ENCODE measurements around the gene CHRNA4.

CHRNA4 gene

DNA sequence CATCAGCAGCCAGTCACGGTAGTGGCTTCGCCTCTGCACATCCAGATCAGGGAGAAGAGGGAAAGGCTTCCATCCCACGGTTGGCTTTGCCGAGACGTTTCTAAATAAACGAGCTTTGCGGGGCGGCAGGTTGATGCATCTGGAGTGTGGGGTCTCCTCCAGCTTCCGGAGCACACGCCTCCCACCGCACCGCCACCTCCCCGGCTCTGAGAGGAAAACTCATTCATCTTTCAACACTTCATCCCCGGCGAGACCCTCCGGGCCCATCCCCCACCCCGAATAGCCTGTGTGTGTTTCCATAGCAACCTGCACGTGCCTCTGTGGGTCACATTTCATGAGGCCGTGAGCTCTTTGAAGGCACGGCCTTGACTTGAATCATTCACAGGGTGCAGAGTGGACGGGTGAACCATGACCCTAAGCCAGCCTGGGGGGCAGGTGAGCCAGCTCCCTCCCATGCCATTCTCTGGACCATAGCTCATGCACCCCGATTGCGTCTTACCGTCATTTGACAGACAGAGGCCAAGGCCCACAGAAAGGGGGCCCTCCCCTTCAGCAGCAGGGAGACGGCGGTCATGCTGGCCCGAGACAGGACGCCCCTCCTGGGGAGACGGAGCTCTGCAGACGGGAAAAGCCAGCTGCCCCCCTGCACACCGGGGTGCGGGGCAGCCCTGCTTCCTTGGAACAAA is 16.2 kb upstream of the CHRNA4 start:
- no peak for DNase-seq (ENCODE audit: low read depth)

DNA sequence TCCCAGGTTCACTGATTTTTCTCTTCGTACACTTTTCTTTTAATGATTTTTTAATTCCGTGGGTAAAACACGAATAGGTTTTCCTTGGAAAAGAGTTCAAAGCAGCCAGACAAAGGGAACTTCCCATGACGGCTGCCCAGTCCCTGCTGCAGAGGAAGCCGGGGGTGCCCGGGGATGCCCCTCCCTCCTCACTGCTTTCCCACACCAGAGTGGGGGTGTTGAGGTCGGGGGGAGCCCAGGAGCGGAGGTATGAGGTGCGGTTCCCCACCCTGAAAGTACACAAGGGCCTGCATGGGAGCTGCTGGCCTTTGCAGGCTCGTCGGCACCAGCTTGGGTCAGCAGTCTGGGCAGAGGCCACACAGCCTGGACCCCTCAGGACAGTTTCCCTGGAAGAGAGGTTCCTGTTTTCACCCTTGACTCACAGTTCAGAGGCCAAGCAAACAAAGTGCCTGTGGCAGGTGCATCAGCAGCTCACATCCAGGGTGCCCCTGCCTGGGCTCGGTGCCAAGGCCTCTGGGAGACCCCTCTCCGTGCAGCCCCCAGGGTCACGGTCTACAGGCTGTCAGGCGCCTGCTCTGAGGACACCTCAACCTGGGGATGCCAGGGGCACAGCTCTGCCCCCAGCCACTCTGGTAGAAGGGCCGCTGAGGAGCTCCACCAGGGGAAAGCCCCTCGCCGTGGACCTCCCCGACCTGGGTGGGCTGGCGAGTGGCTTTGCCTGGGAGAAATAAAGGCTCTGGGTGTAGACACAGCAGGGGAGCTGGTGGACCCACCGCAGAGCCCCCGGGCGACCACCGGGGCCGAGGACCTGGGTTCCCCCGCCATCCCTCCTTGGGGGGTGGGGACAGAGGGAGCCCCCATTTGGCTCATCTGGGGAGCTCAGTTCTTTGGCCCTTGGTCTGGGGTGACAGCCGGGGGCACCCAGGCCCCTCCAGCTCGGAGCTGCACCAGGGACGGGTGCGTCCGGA is 15.4 kb upstream of the CHRNA4 start:
- no peak for DNase-seq (ENCODE audit: low read depth)

DNA sequence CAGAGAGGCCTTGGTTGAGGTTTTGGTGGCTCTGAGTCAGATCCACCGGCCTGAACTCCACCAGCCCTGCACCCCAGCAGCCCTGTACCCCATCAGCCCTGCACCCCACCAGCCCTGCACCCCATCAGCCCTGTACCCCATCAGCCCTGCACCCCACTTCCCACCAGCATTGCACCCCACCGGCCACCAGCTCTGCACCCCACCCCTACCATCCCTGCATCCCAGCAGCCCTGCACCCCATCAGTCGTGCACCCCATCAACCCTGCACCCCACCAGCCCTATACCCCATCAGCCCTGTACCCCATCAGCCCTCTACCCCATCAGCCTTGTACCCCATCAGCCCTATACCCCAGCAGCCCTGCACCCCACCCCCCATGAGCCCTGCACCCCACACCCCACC is 14.3 kb upstream of the CHRNA4 start:
- no peak for DNase-seq (ENCODE audit: low read depth)

DNA sequence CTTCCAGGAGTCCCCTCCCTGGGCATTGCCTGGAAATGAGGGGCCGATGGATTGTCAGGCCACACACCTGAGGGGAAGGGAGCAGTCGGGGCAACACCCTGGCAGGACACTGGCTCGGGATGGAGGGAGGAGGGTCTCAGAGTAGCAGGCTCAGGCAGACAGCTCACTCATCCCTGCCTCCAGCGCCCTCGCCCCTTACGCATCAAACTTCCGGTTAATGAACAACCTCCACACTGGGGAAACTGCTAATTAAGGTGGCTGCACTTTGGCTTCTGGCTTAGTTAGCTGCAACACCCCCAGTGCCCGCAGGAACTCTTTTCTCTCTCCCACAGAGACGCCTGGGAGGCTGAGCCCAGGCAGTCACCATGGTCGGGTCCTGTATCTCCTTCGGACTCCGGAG is 13.4 kb upstream of the CHRNA4 start:
- no peak for DNase-seq (ENCODE audit: low read depth)

DNA sequence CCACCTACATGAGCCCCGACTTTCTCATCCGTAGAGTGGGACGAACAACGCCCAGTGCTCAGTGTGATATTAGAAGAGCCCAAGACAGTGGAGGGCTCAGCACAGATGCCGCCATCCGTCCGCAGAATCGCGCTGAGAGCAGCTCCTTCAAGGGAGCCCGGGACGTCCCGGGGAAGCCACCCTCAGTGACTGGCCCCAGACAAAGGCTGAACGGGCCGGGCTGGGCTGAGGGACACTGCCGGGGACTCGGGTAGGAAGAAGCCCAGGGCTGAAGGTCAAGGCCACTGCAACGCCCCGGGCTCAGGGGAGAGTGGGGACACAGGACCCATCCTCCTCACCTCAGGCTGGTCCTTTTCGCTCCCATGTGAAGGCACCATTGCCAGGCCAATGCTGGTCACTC is 12.8 kb upstream of the CHRNA4 start:
- DNase-seq (ENCODE audit: low read depth) = no peak

DNA sequence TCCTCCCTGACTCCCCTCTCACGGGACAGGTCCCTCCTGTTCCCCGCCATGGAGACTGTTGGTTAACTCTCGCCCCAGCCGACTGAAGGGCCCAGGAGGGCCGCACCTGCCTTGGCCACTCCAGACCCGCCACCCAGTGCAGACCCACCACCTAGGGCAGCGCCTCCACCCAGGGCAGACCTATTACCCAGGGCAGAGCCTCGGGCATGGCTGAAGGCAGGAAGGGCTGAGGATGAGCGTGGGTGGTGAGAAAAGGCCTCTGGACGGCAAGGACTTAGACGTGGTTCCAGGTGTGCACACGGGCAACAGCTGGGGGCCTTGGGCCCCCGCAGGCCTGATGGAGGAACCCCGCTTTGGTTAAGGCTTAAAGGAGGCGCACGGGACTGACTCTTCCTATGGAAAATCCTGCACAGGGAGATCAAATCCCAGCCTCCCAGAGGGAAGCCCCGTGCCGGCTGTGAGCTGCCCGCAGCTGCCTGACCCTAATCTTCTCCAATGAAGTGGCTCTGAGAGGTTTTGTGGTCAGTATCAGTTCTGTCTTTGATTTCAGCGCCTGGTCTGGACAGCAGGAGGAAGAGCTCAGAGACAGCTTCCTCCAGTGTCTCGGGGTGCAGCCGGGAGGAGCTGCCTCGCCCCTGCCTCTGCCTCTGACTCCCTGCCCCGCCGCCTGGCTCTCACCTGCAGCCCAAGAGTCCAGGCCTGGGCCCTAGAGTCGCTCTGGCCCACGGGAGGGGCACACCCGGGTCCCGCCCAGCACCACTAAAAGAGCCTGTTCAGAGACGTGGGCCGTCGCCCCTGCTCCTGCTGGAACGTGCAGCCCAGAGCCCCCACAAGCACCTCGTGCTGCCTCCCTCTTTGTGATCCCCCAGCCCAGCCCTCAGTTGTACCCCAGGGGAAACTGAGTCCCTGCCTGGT is 12.1 kb upstream of the CHRNA4 start:
- DNase-seq (ENCODE audit: low read depth) = no peak

DNA sequence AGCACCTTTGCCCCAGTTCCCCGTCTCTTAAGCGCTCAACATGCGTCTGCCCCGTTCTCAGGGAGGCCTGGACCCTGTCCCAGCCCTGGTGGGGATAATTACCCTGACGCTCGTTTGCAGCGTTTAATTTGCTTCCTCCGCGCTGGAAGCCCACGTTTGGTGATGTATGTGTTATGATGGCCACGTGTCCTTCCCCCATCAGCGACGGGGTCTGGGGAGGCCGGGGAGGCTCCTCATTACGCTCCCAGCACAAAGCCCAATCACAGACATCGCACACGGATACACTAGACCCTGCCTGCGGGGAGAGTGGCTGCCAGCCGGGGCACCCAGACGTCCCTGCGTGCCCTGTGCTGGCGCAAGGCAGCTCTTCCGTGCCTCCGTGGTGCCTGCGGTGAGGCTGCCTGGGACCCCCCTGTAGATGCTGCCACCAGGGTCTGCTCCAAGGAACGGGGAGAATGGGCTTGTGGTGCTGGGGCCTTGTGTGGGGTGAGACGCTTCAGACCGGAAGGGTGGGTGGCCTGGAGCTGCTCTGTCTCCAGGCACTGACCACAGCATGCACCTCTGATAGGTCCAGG is 10.2 kb upstream of the CHRNA4 start:
- DNase-seq (ENCODE audit: low read depth) = no peak

DNA sequence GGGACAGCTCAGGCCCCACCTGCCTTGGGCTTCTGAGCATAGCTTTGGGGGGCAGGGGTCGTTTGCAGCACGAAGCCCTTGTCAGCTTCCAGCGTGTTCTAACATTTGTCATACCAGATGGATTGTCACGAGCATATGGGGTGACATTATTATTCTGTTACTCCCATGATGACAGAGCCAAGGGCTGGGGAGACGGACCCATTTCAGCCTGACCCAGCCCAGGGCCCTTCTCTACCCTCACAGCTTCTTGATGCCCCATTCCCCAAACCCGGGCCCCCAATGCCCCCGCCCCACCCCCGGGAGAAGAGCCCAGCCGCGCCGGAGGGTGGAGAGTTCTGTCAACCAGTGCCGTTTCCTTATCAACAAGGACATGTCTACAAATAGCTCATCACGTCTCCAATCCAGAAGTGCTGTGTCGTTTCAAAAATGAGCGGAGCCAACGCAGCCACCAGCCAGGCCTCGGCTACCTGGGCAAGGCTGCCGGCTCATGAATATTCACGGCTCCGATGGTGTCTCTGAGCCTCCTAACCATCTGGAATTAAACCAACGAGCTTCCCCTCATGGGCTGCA is 9.6 kb upstream of the CHRNA4 start:
- no peak for DNase-seq (ENCODE audit: low read depth)

DNA sequence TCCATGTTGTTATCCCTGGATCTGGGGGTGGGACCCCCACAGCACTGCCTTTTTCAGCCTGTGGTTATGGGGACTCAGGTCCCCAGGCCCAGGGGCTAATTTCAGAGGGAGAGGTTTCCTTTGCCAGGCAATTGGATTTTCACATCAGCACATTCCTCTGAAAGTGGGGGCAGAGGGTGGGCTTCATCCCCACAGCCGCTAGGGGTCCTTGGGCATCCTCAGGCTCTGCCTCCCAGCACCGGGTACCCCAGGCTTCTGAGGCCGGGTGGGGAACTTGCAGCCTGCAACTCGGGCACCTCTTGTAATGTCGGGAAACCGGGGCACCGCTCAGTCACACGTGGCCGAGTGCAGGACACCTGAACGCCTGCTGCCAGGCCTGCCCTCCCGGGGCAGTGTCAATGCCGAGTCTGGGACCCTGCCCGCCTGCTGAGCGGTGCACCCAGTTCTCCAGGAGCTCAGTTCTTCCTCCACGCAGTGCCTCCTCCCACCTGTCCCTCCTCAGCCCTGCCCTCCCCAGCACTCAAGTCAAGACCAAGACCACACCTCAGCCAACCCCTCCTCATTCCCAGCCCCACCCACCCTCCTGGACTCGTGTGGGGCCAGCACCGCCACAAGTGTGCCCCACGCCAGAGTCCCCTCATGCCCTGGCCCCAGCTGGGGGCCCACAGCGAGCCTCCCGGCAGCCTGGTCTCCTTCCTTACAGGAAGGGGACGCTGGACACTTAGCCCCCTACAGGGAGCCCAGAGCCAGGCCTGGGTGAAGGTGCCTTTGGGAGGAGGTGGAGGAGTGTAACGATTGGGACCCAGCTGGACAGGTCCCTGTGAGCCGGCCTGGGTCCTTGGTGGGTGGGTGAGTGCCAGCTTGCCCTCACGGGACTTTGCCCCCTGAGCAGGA is 8.8 kb upstream of the CHRNA4 start:
- DNase-seq (ENCODE audit: low read depth) = no peak

DNA sequence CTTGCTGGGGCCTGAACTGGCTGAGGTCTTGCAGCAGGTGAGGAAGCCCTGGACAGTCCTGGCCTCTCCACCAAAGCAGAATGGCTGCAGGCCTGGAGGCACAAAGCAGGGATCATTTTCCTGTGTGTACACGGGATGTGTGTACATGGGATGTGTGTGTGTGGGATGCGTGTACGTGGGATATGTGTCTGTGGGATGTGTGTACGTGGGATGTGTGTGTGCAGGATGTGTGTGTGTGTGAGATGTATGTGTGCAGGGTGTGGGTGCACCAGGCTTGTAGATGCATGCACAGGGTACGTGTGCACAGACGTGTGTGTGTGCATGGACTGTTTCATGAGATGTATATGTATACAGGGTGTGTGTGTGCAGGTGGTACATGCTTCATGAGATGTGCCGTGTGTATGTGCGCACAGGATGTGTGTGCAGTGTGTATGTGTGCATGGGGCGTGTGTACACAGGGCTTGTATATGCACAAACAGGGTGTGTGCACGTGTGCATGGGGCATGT is 7.9 kb upstream of the CHRNA4 start:
- DNase-seq (ENCODE audit: low read depth) = no peak

DNA sequence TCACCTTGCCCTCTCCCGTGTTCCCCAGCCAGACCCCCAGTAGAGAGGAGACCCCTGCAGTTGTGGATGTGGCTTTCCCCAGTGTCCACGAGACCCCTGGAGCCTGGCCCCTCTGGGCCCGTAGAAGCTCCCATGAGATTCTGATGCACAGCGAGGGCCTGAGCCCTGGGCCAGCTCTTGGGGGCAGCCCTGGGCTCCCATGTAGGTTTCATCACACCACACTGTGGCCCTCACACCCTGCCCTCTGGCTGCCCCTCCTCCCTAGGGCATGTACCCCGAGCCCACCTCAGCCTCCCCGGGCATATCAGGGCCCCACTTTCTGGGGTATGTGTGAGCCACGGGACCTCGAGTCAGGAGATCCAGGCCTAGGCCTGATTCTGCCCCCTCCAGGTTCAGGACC is 7.0 kb upstream of the CHRNA4 start:
- no peak for DNase-seq (ENCODE audit: low read depth)

DNA sequence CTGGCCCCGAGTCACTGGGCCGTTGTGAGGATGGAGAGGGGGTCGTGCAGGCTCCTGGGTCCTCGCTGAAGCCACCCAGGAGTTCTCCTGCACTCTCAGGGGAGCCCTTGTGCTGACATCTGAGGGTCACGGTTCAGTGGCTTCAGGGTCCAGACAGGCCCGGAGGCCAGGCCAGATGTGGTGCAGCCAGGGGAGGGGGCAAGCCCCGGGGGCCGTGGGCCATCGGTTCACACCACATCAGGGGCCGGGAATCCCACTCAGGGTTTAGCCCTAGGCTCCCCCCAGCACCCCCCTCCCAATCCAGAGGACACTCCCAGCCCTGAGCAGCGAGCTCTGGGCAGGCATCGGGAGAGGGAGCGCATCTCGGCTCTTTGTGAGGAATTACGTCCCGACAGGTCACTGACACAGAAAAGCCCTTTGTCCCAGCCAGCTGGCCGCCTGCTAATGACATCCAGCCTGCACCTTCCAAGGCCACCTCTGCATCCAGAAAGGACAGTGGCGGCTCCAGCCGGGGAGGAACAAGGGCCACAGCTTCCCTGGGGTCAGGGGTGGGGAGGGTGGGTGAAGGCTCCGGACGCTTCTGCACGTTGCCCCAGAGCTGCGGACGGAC is 6.4 kb upstream of the CHRNA4 start:
- DNase-seq (ENCODE audit: low read depth) = no peak

DNA sequence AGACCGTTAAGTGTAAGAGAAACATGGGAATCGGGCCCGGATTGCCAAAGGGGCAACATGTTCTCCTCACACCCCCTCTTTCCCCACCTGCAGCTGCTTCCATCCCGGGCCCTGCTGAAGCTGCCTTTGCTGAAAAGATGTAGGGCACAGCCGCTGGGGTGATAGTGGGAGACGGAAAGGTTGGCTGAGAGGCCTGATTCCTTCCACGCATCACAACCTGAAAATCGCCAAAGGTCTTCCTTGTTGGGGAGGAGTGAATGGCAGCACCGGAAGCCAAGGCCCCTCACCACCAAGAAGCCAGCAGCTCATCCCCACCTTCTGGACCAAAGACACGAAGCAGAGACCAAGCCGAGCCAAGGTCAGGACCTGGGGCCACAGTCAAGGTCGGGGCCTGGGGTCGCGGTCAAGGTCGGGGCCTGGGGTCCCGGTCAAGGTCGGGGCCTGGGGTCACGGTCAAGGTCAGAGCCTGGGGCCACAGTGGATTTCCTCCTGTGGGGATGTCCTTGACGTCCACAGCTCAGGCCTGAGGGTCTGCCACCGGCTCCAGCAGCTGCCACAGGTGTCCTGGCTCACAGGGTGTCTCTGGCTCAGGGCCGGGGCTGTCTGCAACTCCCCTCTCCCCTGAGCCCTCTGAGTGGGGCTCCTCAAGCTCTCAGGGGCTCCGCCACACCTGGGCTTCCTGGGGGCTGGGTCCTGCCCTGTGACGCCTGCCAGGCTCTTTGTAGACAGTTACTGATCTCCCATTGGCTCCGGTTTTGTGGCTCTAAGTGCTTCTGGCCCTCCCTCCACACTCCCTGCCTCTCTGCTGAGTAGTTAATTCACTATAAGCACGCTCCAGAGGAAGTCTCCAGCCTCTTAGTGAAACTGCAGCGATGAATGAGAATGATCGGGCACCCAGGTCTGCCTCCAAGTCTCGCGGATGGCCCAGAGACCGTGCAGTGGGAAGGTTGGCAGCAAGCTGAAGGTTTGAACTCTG is 5.5 kb upstream of the CHRNA4 start:
- DNase-seq (ENCODE audit: low read depth) = no peak

DNA sequence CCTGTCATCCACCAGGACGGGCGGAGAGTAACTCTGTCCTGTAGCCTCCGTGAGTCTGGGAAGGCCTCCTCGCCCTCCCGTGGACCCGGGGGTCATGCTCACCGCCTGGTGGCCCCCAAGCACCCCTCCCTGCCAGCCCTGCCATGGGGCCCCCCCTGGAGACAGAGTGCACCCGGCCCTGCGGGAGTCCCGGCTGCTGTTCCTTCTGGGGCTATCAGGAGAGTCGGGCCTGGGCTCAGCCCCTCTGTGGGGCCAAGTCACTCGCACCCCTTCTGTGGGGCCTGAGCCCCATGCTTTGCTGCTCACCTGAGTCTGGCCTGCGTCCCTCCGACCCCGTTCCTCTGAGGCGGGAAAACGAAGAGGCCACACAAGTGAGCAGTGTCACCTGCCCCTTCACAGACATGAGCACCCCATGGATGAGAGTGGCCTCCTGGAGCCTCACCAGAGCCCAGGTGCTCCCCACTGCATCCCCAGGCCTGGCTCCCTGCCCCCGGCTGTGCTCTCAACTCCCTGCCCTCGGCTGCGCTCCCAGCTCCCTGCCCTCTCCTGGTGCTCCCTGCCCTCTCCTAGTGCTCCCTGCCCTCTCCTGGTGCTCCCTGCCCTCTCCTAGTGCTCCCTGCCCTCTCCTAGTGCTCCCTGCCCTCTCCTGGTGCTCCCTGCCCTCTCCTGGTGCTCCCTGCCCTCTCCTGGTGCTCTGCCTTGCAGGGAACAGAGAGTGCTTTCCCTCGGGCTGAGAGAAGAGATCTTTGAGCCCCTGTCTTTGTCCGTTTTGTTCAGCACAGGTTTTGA is 4.6 kb upstream of the CHRNA4 start:
- DNase-seq (ENCODE audit: low read depth) = no peak

DNA sequence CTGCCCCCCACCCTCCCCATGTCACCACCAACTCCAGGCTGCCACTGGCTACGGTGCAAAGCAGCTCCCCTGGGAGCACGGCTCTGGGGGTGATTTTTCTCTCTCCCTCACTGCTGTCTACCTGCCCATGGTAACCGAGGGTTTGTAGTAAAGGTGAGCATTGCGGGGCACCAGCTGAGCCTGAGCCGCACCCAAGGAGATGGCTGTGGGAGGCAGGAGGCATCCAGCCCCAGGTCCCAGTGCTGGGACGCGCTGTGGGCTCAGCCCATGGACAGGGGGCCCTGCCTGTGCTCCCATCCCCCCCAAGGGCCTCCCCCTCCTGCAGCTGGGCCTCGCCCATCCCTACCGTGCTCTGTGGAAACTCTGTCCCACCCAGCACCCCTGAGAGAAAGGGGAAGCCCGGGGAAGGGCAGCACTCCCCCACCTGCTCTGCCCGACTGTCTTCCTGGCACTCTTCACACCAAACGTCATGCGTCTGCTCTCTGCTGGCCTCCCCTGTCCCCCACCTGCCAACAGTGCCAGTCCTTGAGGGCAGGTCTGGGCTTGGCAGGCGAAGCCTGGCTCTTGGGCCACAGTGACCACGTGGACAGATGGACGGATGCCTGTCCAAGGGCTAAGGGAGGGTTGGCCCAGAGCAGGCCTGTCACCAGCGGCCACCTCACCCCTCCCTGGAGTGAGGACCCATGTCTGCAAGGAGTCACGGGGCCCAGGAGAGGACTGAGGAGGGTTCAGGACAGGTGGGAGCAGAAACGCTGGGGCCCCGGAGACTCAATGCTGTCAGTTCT is 3.8 kb upstream of the CHRNA4 start:
- no peak for DNase-seq (ENCODE audit: low read depth)

DNA sequence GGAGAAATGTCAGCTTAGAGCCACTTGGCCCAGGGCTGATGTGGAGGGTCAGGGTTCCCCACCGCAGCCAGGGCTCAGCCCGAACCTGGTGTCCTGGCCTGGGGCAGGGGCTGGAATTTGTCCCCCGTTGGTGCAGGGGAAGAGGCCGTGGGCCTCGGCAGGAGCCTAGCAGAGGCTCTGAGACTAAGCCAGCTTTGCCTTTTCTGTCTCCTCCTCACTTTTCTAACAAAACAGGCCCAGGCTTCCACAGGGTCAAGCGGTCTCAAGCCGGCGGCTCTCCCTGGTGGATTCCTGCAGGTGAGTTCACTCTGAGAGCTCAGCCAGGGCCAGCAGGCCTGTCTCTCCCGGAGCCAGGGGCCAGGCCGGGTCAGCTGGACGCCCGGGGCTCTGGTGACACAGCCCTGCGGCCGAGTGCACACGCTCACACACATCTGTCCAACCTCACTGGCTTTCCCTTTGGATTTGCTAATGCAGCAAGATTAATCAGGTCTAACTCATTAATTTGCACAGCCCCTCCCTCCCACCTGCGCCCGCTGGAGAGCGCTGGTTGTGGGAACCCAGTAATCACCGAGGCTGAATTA is 2.9 kb upstream of the CHRNA4 start:
- DNase-seq (ENCODE audit: low read depth) = no peak

All from T-helper 22 cell (primary cell).